H1 (cell line): ENCODE results near the gene NEUROG1. TPM values are rescaled to one million over a fixed set of nuclear protein-coding genes. Genes with fewer than 3 reads are reported as not detected.

Experiments used
- polyA plus RNA-seq, 7 experiments: library from polyadenylated mRNA; depleted of rRNA in 3 of 7; stranded (reverse) in 5 of 7; unstranded in 2 of 7; fragments of >200 nt in 5 of 7; fragments of 200-250 nt in 2 of 7; gene quantifications; 1 replicate in 5 of 7; 2 replicates in 1 of 7; 4 replicates in 1 of 7; pipeline versions ENCODE4 v1.2.1 to v1.2.3, GENCODE V29; 2011 to 2013; ENCODE audit warnings: missing spikeins in 2 of 7, mixed read lengths in 2 of 7
- total RNA-seq: library from RNA; stranded (reverse); fragmentation: NEBNext Ultra II Directional; extraction: Animal tissue kit (Norgen Biotek cat#: 25700); gene quantifications from 2 replicates; pipeline ENCODE4 v1.2.1, GENCODE V29; 2021
- TF ChIP-seq, protein P1 (sequence below), 3 experiments: IDR thresholded peaks; 1 replicate in 2 of 3; 2 replicates in 1 of 3; pipeline versions ENCODE4 v1.5.1 to v1.6.1; 2011; ENCODE audit warnings: low read length in 3 of 3, mild to moderate bottlenecking in 3 of 3, inconsistent platforms in 2 of 3, low read depth in 1 of 3, moderate library complexity in 1 of 3; ENCODE audit not compliant: insufficient read depth in 1 of 3; ENCODE audit errors: control extremely low read depth in 1 of 3

NEUROG1 gene
- total and polyA plus RNA-seq, 2 of the 8 experiments (the other 6 are each of a cell fraction or from before 2014, with no cell fraction given): not detected

GRCh38 chr5:135574493-135574892 lies 38.7 kb upstream of the NEUROG1 start (continued):
- TF ChIP-seq, protein P1, sequence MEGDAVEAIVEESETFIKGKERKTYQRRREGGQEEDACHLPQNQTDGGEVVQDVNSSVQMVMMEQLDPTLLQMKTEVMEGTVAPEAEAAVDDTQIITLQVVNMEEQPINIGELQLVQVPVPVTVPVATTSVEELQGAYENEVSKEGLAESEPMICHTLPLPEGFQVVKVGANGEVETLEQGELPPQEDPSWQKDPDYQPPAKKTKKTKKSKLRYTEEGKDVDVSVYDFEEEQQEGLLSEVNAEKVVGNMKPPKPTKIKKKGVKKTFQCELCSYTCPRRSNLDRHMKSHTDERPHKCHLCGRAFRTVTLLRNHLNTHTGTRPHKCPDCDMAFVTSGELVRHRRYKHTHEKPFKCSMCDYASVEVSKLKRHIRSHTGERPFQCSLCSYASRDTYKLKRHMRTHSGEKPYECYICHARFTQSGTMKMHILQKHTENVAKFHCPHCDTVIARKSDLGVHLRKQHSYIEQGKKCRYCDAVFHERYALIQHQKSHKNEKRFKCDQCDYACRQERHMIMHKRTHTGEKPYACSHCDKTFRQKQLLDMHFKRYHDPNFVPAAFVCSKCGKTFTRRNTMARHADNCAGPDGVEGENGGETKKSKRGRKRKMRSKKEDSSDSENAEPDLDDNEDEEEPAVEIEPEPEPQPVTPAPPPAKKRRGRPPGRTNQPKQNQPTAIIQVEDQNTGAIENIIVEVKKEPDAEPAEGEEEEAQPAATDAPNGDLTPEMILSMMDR (IDR thresholded peaks at IDR 0.05; ENCODE audit: control extremely low read depth in 1 of 3, insufficient read depth in 1 of 3, low read depth in 1 of 3, low read length in 3 of 3): no peak
- TF ChIP-seq, all 59 proteins: peak for 0
